ENCODE measurements around the gene ASXL1. TPM values are rescaled to one million over a fixed set of nuclear protein-coding genes. Genes with fewer than 3 reads are reported as not detected.

The ASXL1 gene
- total RNA-seq, 4 donors from 2014 or later = 69.1 to 116 (median 102) TPM

GRCh38 chr20:32443386-32443974 is 85.3 kb downstream of the ASXL1 start:
- H3K4me3 ChIP-seq = no peak overlapping the region
- H3K27ac ChIP-seq = no peak overlapping the region
- H3K36me3 ChIP-seq = no peaks in the 10 kb centered on the region
- H3K27me3 ChIP-seq = no peaks in the 10 kb centered on the region
- no peaks in the 10 kb centered on the region for H3K9me3 ChIP-seq
- H3K4me1 ChIP-seq = no peaks in the 10 kb centered on the region
- DNase-seq = no peak
- TF ChIP-seq CTCF (IDR thresholded peaks at IDR 0.05) (no peak), POLR2A (IDR thresholded peaks at IDR 0.05) (no peak)
- intact Hi-C loops (cut with DNase I; ENCODE audit: low total_unique reads) = no loop called here

- no peak for TF ChIP-seq CTCF (IDR thresholded peaks at IDR 0.05)
- TF ChIP-seq POLR2A (IDR thresholded peaks at IDR 0.05) = no peak
- Histone ChIP-seq H3K36me3 (no peaks in the 10 kb centered on the region), H3K4me1 (peaks cover 0 to 4% of the 10 kb centered on the region in 2 donors), H3K27me3 (no peaks in the 10 kb centered on the region), H3K9me3 (no peaks in the 10 kb centered on the region), H3K27ac (no peak overlapping the region), H3K4me3 (no peak overlapping the region)
- peak in 1 of 2 donors; percentile 4 for DNase-seq
- intact Hi-C loops (cut with DNase I; ENCODE audit: low total_unique reads) = no loop called here
These were observed 86.5 kb downstream of the ASXL1 start for GRCh38 chr20:32444474-32445220.

GRCh38 chr20:32445539-32446273 is 87.6 kb downstream of the ASXL1 start:
- Histone ChIP-seq H3K4me3 (no peak overlapping the region), H3K9me3 (no peaks in the 10 kb centered on the region), H3K27ac (no peak overlapping the region), H3K27me3 (no peaks in the 10 kb centered on the region), H3K4me1 (peaks cover 0 to 4% of the 10 kb centered on the region in 2 donors), H3K36me3 (no peaks in the 10 kb centered on the region)
- intact Hi-C loops (cut with DNase I; ENCODE audit: low total_unique reads) = no loop called here
- DNase-seq = no peak
- TF ChIP-seq POLR2A (IDR thresholded peaks at IDR 0.05) (no peak), CTCF (IDR thresholded peaks at IDR 0.05) (no peak)

GRCh38 chr20:32446301-32447100 is 88.4 kb downstream of the ASXL1 start:
- Histone ChIP-seq H3K9me3 (no peaks in the 10 kb centered on the region), H3K36me3 (no peaks in the 10 kb centered on the region), H3K27me3 (no peaks in the 10 kb centered on the region), H3K27ac (no peak overlapping the region), H3K4me3 (no peak overlapping the region), H3K4me1 (peaks cover 0 to 4% of the 10 kb centered on the region in 2 donors)
- DNase-seq = no peak
- intact Hi-C loops (cut with DNase I; ENCODE audit: low total_unique reads) = no loop called here
- TF ChIP-seq POLR2A (IDR thresholded peaks at IDR 0.05) (no peak), CTCF (IDR thresholded peaks at IDR 0.05) (no peak)
